ENCODE results near the gene SRSF12. TPM values are rescaled to one million over a fixed set of nuclear protein-coding genes. Genes with fewer than 3 reads are reported as not detected.
A peak's percentile ranks its signal among the peaks of the same experiment; 100 is the strongest.

SRSF12 gene
- total and polyA plus RNA-seq, 9 of the 15 experiments (the other 6 are each of a cell fraction or from before 2014, with no cell fraction given): not detected

DNA sequence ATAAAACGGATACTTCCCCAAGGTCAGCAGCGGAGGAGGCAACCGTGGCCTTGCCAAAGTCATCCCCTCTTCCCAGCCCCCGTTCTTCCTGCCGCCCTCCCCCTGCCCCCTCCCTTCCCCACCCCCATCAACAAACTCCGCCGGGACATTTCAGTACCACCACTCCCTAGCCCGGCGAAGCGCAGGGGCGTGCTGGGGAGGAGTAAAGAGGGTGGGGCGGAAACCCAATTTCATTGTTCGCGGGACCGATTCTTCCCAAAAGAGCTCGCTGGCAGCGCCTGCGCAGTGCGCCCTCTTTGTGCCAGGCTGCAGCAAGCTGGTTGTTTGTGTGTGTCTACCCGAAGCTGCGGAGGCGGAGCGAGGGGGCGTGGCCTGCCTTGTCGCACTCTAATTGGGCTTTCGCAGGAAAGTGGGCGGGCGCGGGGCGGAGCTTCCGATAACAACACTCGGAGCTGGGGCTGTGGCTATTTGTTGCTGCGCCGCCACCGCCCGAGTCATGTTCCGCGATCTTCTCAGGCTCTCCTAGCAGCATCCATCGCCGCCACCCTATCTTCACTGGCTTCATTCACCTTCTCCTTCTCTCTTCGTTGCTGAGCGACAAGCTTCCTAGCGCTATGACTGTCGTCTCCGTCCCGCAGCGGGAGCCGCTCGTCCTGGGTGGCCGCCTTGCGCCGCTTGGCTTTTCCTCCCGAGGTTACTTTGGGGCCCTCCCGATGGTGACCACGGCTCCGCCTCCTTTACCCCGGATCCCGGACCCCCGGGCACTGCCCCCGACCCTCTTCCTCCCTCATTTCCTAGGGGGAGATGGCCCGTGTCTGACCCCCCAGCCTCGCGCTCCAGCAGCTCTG is 37.4 kb downstream of the SRSF12 start, which contains the start of gene PNRC1 (continued):
- TF ChIP-seq ZNF318 (IDR thresholded peaks at IDR 0.05; ENCODE audit: borderline replicate concordance in 1 of 2, low read depth in 1 of 2) (no peak), TAF15 (IDR thresholded peaks at IDR 0.05; ENCODE audit: low read depth, low read length) (no peak), EWSR1 (IDR thresholded peaks at IDR 0.05; ENCODE audit: borderline replicate concordance, low read depth, partially characterized antibody) (no peak), ZBTB2 (IDR thresholded peaks at IDR 0.05) (0 out of 2 replicates have a peak, but pooled peaks have one; percentile 40), ZNF232 (CRISPR knock-in tag; IDR thresholded peaks at IDR 0.05) (no peak), ZFPM2 (CRISPR knock-in tag; IDR thresholded peaks at IDR 0.05) (no peak), POLR2H (tag; IDR thresholded peaks at IDR 0.05; ENCODE audit: low read depth) (peak; percentile 95), SIN3B (IDR thresholded peaks at IDR 0.05; ENCODE audit: low read depth) (no peak), TCF3 (CRISPR knock-in tag; IDR thresholded peaks at IDR 0.05) (peak; percentile 15; the same call in 1 of the 2 replicates), BRF2 (IDR thresholded peaks at IDR 0.05; ENCODE audit: borderline replicate concordance, insufficient read depth, insufficient read length) (no peak), MBD2 (IDR thresholded peaks at IDR 0.05; ENCODE audit: borderline replicate concordance, low read depth) (peak; percentile 60; the same call in 1 of the 2 replicates)
- TF ChIP-seq, protein P1, sequence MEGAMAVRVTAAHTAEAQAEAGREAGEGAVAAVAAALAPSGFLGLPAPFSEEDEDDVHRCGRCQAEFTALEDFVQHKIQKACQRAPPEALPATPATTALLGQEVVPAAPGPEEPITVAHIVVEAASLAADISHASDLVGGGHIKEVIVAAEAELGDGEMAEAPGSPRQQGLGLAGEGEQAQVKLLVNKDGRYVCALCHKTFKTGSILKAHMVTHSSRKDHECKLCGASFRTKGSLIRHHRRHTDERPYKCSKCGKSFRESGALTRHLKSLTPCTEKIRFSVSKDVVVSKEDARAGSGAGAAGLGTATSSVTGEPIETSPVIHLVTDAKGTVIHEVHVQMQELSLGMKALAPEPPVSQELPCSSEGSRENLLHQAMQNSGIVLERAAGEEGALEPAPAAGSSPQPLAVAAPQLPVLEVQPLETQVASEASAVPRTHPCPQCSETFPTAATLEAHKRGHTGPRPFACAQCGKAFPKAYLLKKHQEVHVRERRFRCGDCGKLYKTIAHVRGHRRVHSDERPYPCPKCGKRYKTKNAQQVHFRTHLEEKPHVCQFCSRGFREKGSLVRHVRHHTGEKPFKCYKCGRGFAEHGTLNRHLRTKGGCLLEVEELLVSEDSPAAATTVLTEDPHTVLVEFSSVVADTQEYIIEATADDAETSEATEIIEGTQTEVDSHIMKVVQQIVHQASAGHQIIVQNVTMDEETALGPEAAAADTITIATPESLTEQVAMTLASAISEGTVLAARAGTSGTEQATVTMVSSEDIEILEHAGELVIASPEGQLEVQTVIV (CRISPR knock-in tag; IDR thresholded peaks at IDR 0.05; ENCODE audit: borderline replicate concordance): no peak

Measured in K562 (cell line).